GM21529 (cell line): ENCODE measurements around the gene MED28.

Experiments used
- ATAC-seq: cut with Tn5 transposase; IDR thresholded peaks from one replicate; pipeline ENCODE4 v1.9.1; 2021; ENCODE audit not compliant: unreplicated experiment

The MED28 gene

DNA sequence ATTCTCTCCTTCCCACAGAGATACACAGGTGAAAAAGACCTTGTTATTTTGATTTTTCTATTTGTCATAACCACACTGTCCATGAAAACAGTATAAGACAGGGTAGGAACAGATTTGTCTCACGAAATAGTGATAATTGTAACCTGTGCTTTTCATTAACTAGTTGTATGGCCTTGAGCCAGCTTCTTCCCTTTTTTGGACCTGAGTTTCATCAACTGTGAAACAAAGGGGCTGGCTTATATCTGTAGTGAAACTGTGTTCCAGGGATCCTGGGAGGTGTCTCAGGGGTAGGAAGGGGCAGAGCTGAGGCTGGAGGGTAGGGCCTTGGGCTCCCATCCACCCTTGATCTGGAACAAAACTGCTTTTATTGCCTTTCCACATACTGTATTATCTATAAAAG is 50.9 kb downstream of the MED28 start:
- peak; percentile 29 for ATAC-seq

DNA sequence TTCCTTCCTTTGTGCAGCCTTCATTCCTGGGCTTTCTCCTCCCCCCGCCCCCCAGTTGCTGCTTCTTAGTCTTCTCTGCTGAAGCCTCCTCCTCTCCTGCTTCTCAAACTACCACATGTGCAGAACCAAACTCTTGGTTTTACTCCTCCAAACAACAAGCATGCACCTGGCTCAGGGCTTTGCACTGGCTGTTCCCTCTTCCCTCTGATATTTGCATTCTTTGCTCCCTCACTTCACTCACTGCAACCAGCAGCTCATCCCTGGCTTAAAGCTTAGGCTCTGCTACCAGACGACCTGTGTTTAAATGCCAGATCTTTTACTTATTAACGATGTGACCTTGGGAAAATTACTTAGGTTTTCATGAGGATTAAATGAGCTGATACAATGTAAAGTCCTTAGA is 51.4 kb downstream of the MED28 start:
- ATAC-seq, result no peak

DNA sequence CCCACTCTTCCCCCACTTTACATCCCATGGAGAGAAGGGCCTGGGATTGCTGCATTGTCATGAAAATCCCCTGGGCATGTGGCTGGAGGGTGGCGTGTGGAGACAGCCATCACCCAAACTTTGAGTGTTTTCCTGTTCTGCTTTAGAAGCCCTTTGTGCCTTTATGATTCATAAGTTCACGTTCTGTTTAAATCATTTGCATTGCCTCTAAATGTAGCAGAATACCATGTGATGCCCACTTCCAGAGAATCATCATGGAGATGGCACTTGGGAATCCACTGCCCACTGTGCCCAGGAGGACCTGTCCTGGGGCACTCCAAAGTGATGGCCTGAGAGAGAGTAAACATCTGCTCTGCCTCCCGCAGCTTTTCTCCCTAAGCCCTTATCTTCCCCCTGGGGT is 52.8 kb downstream of the MED28 start:
- ATAC-seq, result no peak

DNA sequence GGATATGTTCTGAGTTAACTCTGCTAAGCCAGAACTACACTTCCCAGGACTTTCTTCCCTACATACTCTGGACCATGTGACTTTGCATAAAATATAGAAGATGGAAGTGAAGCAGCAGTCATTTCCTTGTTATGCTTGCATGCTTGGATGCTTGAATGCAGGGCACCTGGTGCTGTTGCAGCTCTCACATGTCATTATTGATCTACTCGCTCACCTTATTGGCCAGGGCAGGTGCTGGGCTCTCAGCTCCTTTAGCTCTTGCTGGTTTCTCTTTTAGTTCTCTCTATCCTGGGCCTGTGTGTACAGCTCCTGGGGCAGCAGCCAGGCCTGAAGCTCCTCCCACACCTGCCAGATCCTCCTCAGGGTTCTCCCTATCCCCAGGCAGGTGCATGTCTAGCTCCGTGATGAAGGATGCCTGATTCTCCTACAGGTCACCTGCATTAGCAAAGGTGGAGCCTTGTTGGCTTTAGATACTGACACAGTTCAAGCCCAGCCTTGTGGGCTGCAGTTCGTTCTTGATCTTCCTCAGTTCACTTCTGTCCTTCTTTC is 53.3 kb downstream of the MED28 start:
- ATAC-seq, result no peak

GRCh38 chr4:17670423-17670822 is 56.0 kb downstream of the MED28 start:
- no peak for ATAC-seq

DNA sequence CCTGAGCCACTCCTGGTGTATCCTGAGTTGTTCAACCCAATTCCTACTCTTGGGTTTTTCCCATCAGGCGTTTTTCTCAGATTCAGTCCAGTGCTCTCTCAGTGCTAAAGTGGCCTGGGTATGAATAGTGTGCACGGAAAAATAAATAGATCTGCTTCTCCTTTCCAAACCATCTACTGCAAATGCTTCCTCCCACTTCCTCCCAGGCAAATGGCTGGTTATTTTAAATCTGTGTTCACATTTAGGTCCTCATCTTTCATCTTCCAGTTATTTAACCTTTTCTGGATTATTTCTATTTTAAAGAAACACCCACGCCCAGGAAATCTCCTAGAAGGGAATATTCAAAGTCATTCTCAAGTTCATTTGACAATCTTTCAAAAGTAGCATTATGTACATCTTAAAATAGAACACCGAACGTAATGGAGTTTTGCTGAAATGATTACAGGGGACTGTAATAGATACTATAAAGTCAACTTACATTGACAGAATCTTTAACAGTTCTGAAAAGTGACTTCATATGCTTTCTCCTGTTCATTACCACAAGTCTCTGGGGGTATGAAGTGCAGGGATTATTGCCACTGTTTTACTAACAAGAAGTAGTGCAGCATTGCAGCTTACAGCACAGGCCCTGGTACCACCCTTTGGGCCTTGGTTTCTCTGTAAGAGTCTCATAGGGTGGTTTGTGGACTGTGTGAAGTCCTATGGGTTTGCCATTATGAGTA is 66.3 kb downstream of the MED28 start:
- ATAC-seq, result no peak

- ATAC-seq, result no peak
Measured at GRCh38 chr4:17681281-17682221, 67.1 kb downstream of the MED28 start.

GRCh38 chr4:17682222-17682566 is 67.8 kb downstream of the MED28 start:
- ATAC-seq, result no peak
